ENCODE results near the gene SPATA9. TPM values are rescaled to one million over a fixed set of nuclear protein-coding genes. Genes with fewer than 3 reads are reported as not detected.

Gene SPATA9
- total RNA-seq, 2 donors from 2014 or later, result 0.70 to 2.0 TPM

DNA sequence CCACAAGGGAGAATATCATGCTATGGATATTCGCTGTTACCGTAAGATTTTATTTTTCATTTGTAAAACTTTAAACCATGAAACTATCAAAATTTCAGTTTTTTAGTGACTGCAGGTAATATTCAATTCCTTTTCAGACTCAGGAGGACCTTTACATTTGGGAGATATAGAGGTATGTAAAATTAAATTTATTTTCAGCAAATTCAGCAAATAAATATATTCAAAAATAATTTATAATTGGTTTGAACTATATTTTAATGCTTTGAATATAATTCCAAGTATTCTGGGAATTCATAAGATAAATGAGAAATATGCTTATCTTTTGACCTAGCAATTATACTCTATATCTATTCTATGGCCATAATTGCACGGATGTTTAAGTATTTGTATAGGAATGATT, 28.6 kb downstream of the SPATA9 start:
- Mint-ChIP-seq H3K4me1 (peaks cover 19% of the 10 kb centered on the region), H3K9me3 (no peaks in the 10 kb centered on the region), H3K27ac (no peak overlapping the region), H3K27me3 (ENCODE audit: insufficient read depth) (no peaks in the 10 kb centered on the region), H3K36me3 (ENCODE audit: low read depth) (peaks cover 13% of the 10 kb centered on the region), H3K4me3 (no peak overlapping the region)
- Histone ChIP-seq H3K9ac (ENCODE audit: extremely low read depth, low read length, poor library complexity, severe bottlenecking) (no peak overlapping the region), H3K9me3 (ENCODE audit: control insufficient read depth, low read length) (no peaks in the 10 kb centered on the region), H3K27me3 (ENCODE audit: control insufficient read depth, insufficient read depth, low read length, poor library complexity, severe bottlenecking) (no peaks in the 10 kb centered on the region), H3K27ac (ENCODE audit: low read depth, low read length) (no peak overlapping the region), H3K4me1 (ENCODE audit: control insufficient read depth, insufficient read depth, low read length) (peaks cover 7% of the 10 kb centered on the region), H3K36me3 (ENCODE audit: control insufficient read depth, insufficient read depth, low read length) (no peaks in the 10 kb centered on the region), H3K4me3 (ENCODE audit: low read length) (no peak overlapping the region)
- 93 to 100% methylated on average over 2 to 3 of the region's 3 CpGs for WGBS, 2 experiments (ENCODE audit: insufficient coverage in 1 of 2, insufficient read length in 1 of 2)
- no peak for TF ChIP-seq CTCF (conservative IDR thresholded peaks at IDR 0.05)
- no peak for DNase-seq

DNA sequence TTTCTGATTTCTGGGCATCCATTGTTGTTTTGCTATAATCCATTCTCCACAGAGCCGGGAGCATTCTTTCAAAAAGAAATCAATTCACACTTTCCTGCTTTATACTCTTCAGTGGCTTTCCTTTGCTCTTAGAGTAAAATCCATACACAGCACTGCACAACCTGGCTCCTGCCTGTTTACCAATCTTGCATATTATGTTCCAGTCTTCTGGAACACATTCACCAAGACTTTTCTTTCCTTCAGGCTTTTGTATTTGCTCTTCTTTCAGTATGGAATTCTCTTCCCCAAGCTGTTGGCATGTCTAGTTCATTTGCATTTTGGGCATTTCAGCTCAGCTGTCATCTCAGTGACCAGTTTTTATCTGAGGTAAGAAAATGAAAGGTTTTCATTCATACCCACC, 29.9 kb downstream of the SPATA9 start:
- peaks cover 13% of the 10 kb centered on the region for H3K36me3 Mint-ChIP-seq (ENCODE audit: low read depth)
- Histone ChIP-seq H3K4me1 (ENCODE audit: control insufficient read depth, insufficient read depth, low read length) (peaks cover 7% of the 10 kb centered on the region), H3K4me3 (ENCODE audit: low read length) (no peak overlapping the region), H3K9me3 (ENCODE audit: control insufficient read depth, low read length) (no peaks in the 10 kb centered on the region), H3K36me3 (ENCODE audit: control insufficient read depth, insufficient read depth, low read length) (no peaks in the 10 kb centered on the region), H3K27me3 (ENCODE audit: control insufficient read depth, insufficient read depth, low read length, poor library complexity, severe bottlenecking) (no peaks in the 10 kb centered on the region), H3K27ac (ENCODE audit: low read depth, low read length) (no peak overlapping the region), H3K9ac (ENCODE audit: extremely low read depth, low read length, poor library complexity, severe bottlenecking) (no peak overlapping the region)
- no peak for TF ChIP-seq CTCF (conservative IDR thresholded peaks at IDR 0.05)
- H3K27ac Mint-ChIP-seq, result no peak overlapping the region
- no peak overlapping the region for H3K4me3 Mint-ChIP-seq
- no peaks in the 10 kb centered on the region for H3K27me3 Mint-ChIP-seq (ENCODE audit: insufficient read depth)
- DNase-seq, result no peak
- H3K9me3 Mint-ChIP-seq, result no peaks in the 10 kb centered on the region
- WGBS, 2 experiments (ENCODE audit: insufficient coverage in 1 of 2, insufficient read length in 1 of 2), result 88 to 90% methylated on average over 1 of the region's 1 CpG
- H3K4me1 Mint-ChIP-seq, result peaks cover 26% of the 10 kb centered on the region

- H3K36me3 ChIP-seq (ENCODE audit: control insufficient read depth, insufficient read depth, low read length), result no peaks in the 10 kb centered on the region
- no peaks in the 10 kb centered on the region for H3K4me1 ChIP-seq (ENCODE audit: control insufficient read depth, insufficient read depth, low read length)
- no peak for TF ChIP-seq CTCF (conservative IDR thresholded peaks at IDR 0.05)
- Mint-ChIP-seq H3K36me3 (ENCODE audit: low read depth) (peaks cover 10% of the 10 kb centered on the region), H3K27me3 (ENCODE audit: insufficient read depth) (no peaks in the 10 kb centered on the region), H3K4me3 (no peak overlapping the region), H3K9me3 (no peaks in the 10 kb centered on the region), H3K4me1 (peaks cover 16% of the 10 kb centered on the region), H3K27ac (no peak overlapping the region)
- no peak overlapping the region for H3K27ac ChIP-seq (ENCODE audit: low read depth, low read length)
- no peaks in the 10 kb centered on the region for H3K27me3 ChIP-seq (ENCODE audit: control insufficient read depth, insufficient read depth, low read length, poor library complexity, severe bottlenecking)
- H3K4me3 ChIP-seq (ENCODE audit: low read length), result no peak overlapping the region
- no peak for DNase-seq
- no peak overlapping the region for H3K9ac ChIP-seq (ENCODE audit: extremely low read depth, low read length, poor library complexity, severe bottlenecking)
- no peaks in the 10 kb centered on the region for H3K9me3 ChIP-seq (ENCODE audit: control insufficient read depth, low read length)
Measured at GRCh38 chr5:95649842-95650620, 32.8 kb downstream of the SPATA9 start.

Measured in endodermal cell (in vitro differentiated cells).